ENCODE measurements around the gene NCOR2. TPM values are rescaled to one million over a fixed set of nuclear protein-coding genes. Genes with fewer than 3 reads are reported as not detected.

The NCOR2 gene
- total and polyA plus RNA-seq, 2 donors (not counting 3 experiments of a cell fraction or from before 2014, with no cell fraction given) = 26.5 to 241 TPM

GRCh38 chr12:124573839-124574786 is 6.7 kb upstream of the NCOR2 start:
- FAIRE-seq (no peak), DNase-seq (ENCODE audit: low read depth, low spot score) (no peak)
- H3K36me3 ChIP-seq (ENCODE audit: control insufficient read depth in 2 of 2, extremely low read depth in 1 of 2, insufficient read depth in 2 of 2, low read length in 2 of 2) = no peaks in the 10 kb centered on the region
- CTCF ChIA-PET = interaction anchor here (1.0 kb wide), 1 partner anchor 18 kb away, joined by 3 read pairs; no protein-coding TSS in a partner anchor
- H3K9ac ChIP-seq (replicated peaks; ENCODE audit: extremely low read depth, insufficient read depth, low read length) = no peak overlapping the region
- no peaks in the 10 kb centered on the region for H4K20me1 ChIP-seq (replicated peaks; ENCODE audit: control insufficient read depth, extremely low read depth, insufficient read depth, low read length)
- no peak overlapping the region for H3K27ac ChIP-seq (ENCODE audit: insufficient read depth, low read depth, low read length)
- dilution Hi-C loops (cut with MboI; ENCODE audit: extremely low pct_ligation_motif_present, low sequenced_read_pairs) (loop anchor here (25.0 kb wide), 1 partner anchor 113 kb away; no protein-coding TSS in a partner anchor), intact Hi-C loops (cut with micrococcal nuclease) (no loop called here)
- no peak overlapping the region for H3K4me2 ChIP-seq (ENCODE audit: insufficient read depth, low read length)
- H3K79me2 ChIP-seq (ENCODE audit: control insufficient read depth, insufficient read depth, low read length) = no peaks in the 10 kb centered on the region
- no TSS peak for BruUV-seq (replicated peaks)
- no peaks in the 10 kb centered on the region for H3K9me3 ChIP-seq (replicated peaks; ENCODE audit: control insufficient read depth, insufficient read depth, low read length)
- H3K4me1 ChIP-seq (ENCODE audit: control insufficient read depth, extremely low read depth, insufficient read depth, low read length) = no peaks in the 10 kb centered on the region
- no peak overlapping the region for H2AFZ ChIP-seq (ENCODE audit: low read depth, low read length)
- TF ChIP-seq FOS (IDR thresholded peaks at IDR 0.05; ENCODE audit: borderline replicate concordance, insufficient read depth, low read length) (no peak), MAX (IDR thresholded peaks at IDR 0.05; ENCODE audit: insufficient read depth, insufficient read length) (no peak), JUN (IDR thresholded peaks at IDR 0.05; ENCODE audit: borderline replicate concordance, insufficient read depth, insufficient read length, low read depth) (no peak), POLR2A (IDR thresholded peaks at IDR 0.05; ENCODE audit: low read depth, low read length) (no peak), GATA2 (IDR thresholded peaks at IDR 0.05; ENCODE audit: insufficient read depth, insufficient read length, low read depth, low read length) (no peak), POLR2AphosphoS5 (IDR thresholded peaks at IDR 0.05; ENCODE audit: insufficient read depth, low read depth, low read length) (no peak), CTCF (IDR thresholded peaks at IDR 0.05; ENCODE audit: extremely low read depth in 1 of 2, insufficient read depth in 1 of 2, low read depth in 1 of 2, low read length in 2 of 2) (no peak), MYC (IDR thresholded peaks at IDR 0.05; ENCODE audit: low read depth, low read length) (no peak), EZH2 (IDR thresholded peaks at IDR 0.05; ENCODE audit: borderline replicate concordance, low read depth, low read length, severe bottlenecking) (no peak)
- H3K4me3 ChIP-seq (replicated peaks in 1 of 3; ENCODE audit: insufficient read depth in 1 of 3, low read depth in 1 of 3, low read length in 3 of 3) = no peak overlapping the region
- no peaks in the 10 kb centered on the region for H3K9me1 ChIP-seq (replicated peaks; ENCODE audit: control insufficient read depth, extremely low read depth, insufficient read depth, low read length)
- POLR2A ChIA-PET = no interaction called here
- no peaks in the 10 kb centered on the region for H3K27me3 ChIP-seq (ENCODE audit: control insufficient read depth in 2 of 2, insufficient read depth in 2 of 2, low read length in 2 of 2)
